ENCODE data around the gene SLC2A3. TPM values are rescaled to one million over a fixed set of nuclear protein-coding genes. Genes with fewer than 3 reads are reported as not detected.
A peak's percentile ranks its signal among the peaks of the same experiment; 100 is the strongest.
"Not testable (repeated sequence)": the region's sequence is repeated elsewhere in the genome, so short reads cannot be mapped to it uniquely, and the experiment has no call there.

The SLC2A3 gene
- total RNA-seq, 1 donor from 2014 or later, result 238 TPM

GRCh38 chr12:7953912-7954311 lies 17.9 kb upstream of the SLC2A3 start:
- DNase-seq (ENCODE audit: low spot score), result not testable (repeated sequence)

GRCh38 chr12:7951671-7952070 lies 15.7 kb upstream of the SLC2A3 start:
- peak; percentile 12 for DNase-seq (ENCODE audit: low spot score)

- peak; percentile 33 for DNase-seq (ENCODE audit: low spot score)
Observed at GRCh38 chr12:7950230-7950943, 14.4 kb upstream of the SLC2A3 start.

DNA sequence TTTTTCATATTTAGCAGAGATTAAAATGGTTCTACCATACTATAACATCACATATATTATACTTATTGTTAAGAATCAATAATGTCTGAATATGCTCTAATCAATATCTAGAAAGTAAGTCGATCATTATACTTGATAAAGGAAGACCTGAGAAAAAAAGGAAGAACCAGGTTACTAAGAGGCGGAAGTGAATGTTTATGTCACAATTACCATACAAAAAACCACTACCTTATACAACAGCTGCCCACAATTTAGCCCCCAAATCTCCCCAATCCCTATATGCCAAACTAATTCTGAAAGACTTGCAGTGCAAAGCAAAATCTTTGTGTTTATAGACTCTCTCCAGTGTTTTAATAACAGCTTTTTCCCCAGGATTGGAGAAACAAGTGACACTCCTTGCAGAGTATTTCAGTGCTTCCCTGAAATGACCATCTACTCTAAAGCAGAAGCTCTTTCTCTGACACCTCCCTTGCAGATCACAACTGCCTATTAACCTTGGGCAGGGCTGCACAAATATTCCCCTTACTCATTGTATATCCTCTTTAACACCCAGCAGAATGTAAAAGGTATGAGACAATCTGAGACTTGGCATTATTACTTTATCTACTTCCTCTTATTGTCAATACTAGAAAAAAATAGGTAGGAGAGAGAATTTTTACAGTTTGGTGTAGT lies 12.7 kb upstream of the SLC2A3 start:
- no peak for DNase-seq (ENCODE audit: low spot score)

DNA sequence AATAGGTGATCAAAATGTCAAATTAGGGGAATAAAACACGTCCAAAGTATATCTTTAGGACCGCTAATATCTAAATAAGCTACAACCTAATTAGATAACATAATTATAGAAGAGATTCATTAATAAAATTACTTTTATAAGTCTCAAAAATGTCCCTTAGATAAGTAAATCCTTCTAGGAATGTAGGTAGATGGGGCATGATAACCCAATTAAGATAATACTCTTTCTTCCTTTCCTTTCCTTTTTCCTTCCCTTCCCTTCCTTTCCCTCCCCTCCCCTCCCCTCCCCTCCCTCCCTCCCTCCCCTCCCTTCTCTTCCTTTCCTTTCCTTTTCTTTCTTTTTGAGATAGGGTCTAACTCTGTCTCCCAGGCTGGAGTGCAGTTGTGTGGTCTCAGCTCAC lies 11.0 kb upstream of the SLC2A3 start:
- DNase-seq (ENCODE audit: low spot score), result no peak

DNA sequence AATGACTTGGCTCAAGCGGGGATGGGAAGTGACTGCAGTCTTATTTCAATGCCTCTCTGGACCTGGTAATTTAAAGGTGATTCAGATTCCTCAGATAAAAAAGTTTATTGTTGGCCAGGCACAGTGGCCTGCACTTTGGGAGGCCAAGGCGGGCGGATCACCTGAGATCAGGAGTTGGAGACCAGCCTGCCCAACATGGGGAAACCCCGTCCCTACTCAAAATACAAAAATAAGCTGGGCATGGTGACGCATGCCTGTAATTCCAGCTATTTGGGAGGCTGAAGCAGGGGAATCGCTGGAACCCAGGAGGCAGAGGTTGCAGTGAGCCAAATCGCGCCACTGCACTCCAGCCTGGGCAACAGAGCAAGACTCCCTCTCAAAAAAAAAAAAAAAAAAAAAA lies 8.8 kb upstream of the SLC2A3 start:
- peak; percentile 22 for DNase-seq (ENCODE audit: low spot score)

DNA sequence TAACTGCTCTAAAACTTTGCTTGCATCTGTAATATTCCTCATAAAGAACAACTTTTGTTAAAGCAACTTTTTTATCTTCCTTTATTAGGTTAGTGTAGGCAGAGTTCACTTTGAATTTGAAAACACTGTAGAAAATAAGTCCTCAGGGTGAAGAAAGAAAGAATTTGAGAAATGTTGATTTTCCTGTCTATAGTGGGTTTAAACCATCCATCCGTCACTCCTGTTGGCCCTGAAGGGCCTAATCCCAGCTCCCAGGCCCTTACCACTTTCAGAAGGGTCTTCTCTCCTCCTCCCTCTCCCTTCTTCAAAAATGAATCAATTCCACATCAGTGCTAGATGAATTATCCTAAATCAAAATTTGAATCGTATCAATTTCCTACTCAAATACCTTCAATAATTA lies 4.9 kb upstream of the SLC2A3 start:
- DNase-seq (ENCODE audit: low spot score), result no peak

GRCh38 chr12:7937833-7938506 lies 2.0 kb upstream of the SLC2A3 start:
- DNase-seq (ENCODE audit: low spot score), result no peak

- peak; percentile 74 for DNase-seq (ENCODE audit: low spot score)
Observed at GRCh38 chr12:7934889-7935492, 996 bp downstream of the SLC2A3 start.

- DNase-seq (ENCODE audit: low spot score), result peak; percentile 33
Observed at GRCh38 chr12:7934091-7934888, 1.7 kb downstream of the SLC2A3 start.

DNA sequence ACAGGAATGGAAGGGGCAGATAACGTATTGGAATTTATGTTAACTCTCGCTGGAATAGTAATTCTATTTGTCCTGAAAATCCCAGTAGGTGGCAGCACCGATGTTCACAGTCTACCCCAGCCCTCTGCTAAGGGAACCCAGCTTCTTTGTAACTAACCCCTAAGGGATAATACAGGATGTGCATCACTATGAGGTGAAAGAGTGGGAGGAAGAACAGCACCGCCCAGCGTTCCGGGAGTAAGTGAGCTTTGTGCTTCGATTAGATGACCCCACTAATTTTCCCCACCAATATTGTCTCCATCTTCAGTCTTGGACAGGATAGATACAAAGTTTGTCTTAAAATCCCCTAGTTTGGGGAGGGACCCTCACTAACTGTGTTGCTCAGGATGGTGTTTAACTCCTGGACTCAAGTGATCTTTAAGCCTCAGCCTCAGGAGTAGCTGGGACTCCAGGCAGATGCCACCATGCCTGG lies 2.7 kb downstream of the SLC2A3 start:
- DNase-seq (ENCODE audit: low spot score), result peak; percentile 62

GRCh38 chr12:7932599-7933240 lies 3.3 kb downstream of the SLC2A3 start:
- peak; percentile 60 for DNase-seq (ENCODE audit: low spot score)

- no peak for DNase-seq (ENCODE audit: low spot score)
Observed at GRCh38 chr12:7929083-7929792, 6.7 kb downstream of the SLC2A3 start.

DNA sequence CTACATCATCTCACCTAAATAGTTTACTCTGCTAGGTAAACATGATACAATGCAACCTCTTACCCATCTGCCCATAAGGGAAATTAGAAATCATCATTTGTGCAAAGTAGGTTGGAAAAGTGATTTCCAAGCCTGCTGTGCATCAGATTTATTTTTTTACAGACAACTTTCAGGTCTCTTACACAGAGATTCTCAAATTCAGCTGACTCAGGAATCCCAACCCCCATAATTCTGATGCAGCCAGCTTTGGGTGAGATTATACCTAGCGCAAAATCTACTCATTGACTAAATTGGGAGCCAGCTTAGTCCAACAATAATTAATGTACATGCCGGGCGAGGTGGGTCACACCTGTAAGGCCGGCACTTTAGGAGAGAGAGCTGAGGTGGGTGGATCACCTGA lies 8.5 kb downstream of the SLC2A3 start:
- DNase-seq (ENCODE audit: low spot score), result peak; percentile 30

- DNase-seq (ENCODE audit: low spot score), result peak; percentile 64
Observed at GRCh38 chr12:7926068-7926666, 9.8 kb downstream of the SLC2A3 start.

- peak; percentile 30 for DNase-seq (ENCODE audit: low spot score)
Observed at GRCh38 chr12:7923241-7924236, 12.4 kb downstream of the SLC2A3 start.

GRCh38 chr12:7921181-7921580 lies 14.8 kb downstream of the SLC2A3 start:
- DNase-seq (ENCODE audit: low spot score), result peak; percentile 14

DNA sequence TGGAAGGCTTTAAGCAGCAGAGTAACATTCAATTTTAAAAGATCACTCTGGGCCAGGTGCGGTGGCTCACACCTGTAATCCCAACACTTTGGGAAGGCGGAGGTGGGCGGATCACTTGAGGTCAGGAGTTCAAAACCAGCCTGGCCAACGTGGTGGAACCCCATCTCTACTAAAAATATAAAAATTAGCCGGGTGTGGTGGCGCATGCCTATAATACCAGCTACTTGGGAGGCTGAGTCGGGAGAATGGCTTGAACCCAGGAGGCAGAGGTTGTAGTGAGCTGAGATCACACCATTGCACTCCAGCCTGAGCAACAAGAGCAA lies 17.8 kb downstream of the SLC2A3 start:
- DNase-seq (ENCODE audit: low spot score), result peak; percentile 60
